GM23338 (cell line): ENCODE measurements around the gene CPXM1. TPM values are rescaled to one million over a fixed set of nuclear protein-coding genes. Genes with fewer than 3 reads are reported as not detected.

Experiments used
- ATAC-seq: fragments of 200-7000 bp; cut with Tn5 transposase; 3 replicates; pipeline ENCODE4 v1.9.1; 2020
- DNase-seq: peaks from one replicate; pipeline ENCODE4 v3.0.0-alpha.2; 2015; ENCODE audit warnings: low spot score
- H2AFZ ChIP-seq: fragments of 200-600 bp; sonication (generic); 2 replicates; pipeline ENCODE4 v1.8.0; 2016; ENCODE audit warnings: antibody characterized with exemption, mild to moderate bottlenecking, moderate library complexity
- H3F3A ChIP-seq: fragments of 200-600 bp; sonication (generic); replicated peaks from 2 replicates; pipeline ENCODE4 v1.8.0; 2017; ENCODE audit warnings: antibody characterized with exemption, mixed run types, low read depth
- H3K27ac ChIP-seq: fragments of 200-600 bp; sonication (generic); 2 replicates; pipeline ENCODE4 v1.6.1; 2016; ENCODE audit warnings: low read depth
- H3K27me3 ChIP-seq: fragments of 200-600 bp; sonication (generic); 2 replicates; pipeline ENCODE4 v1.8.0; 2016; ENCODE audit warnings: mild to moderate bottlenecking, mixed run types, moderate library complexity; ENCODE audit not compliant: insufficient read depth
- H3K36me3 ChIP-seq: fragments of 200-600 bp; sonication (generic); 2 replicates; pipeline ENCODE4 v1.8.0; 2016; ENCODE audit warnings: mild to moderate bottlenecking; ENCODE audit not compliant: insufficient read depth
- H3K4me1 ChIP-seq: fragments of 200-600 bp; sonication (generic); 2 replicates; pipeline ENCODE4 v1.8.0; 2016; ENCODE audit warnings: mild to moderate bottlenecking, moderate library complexity; ENCODE audit not compliant: insufficient read depth
- H3K4me2 ChIP-seq: fragments of 200-600 bp; sonication (generic); 2 replicates; pipeline ENCODE4 v1.7.1; 2017; ENCODE audit warnings: mixed run types
- H3K4me3 ChIP-seq: fragments of 200-600 bp; sonication (generic); 2 replicates; pipeline ENCODE4 v1.6.1; 2016; ENCODE audit warnings: mixed run types
- H3K79me2 ChIP-seq: fragments of 200-600 bp; sonication (generic); replicated peaks from 2 replicates; pipeline ENCODE4 v1.8.0; 2017; ENCODE audit warnings: mild to moderate bottlenecking; ENCODE audit not compliant: insufficient read depth
- H3K9me2 ChIP-seq: fragments of 200-600 bp; sonication (generic); 2 replicates; pipeline ENCODE4 v1.8.0; 2017; ENCODE audit not compliant: insufficient read depth
- H4K20me1 ChIP-seq: fragments of 200-600 bp; sonication (generic); replicated peaks from 2 replicates; pipeline ENCODE4 v1.8.0; 2017; ENCODE audit warnings: mild to moderate bottlenecking; ENCODE audit not compliant: insufficient read depth
- H3K27ac Mint-ChIP-seq: 2 replicates; pipeline ENCODE4 v1.8.0; 2020; ENCODE audit warnings: inconsistent platforms, mild to moderate bottlenecking, moderate library complexity, mixed read lengths
- H3K27me3 Mint-ChIP-seq: 3 replicates; pipeline ENCODE4 v1.8.0; 2022; ENCODE audit warnings: low read depth, mild to moderate bottlenecking, moderate library complexity, mixed read lengths, inconsistent platforms; ENCODE audit not compliant: insufficient read depth, poor library complexity
- H3K36me3 Mint-ChIP-seq: 3 replicates; pipeline ENCODE4 v1.8.0; 2021; ENCODE audit warnings: low read depth, mild to moderate bottlenecking, inconsistent platforms, moderate library complexity, mixed read lengths
- H3K4me1 Mint-ChIP-seq: 3 replicates; pipeline ENCODE4 v1.8.0; 2020; ENCODE audit warnings: mild to moderate bottlenecking, inconsistent platforms, mixed read lengths
- H3K4me3 Mint-ChIP-seq: 3 replicates; pipeline ENCODE4 v1.8.0; 2021; ENCODE audit warnings: moderate library complexity, mild to moderate bottlenecking, inconsistent platforms, mixed read lengths
- H3K9me3 Mint-ChIP-seq: 3 replicates; pipeline ENCODE4 v1.8.0; 2020; ENCODE audit warnings: moderate library complexity, mild to moderate bottlenecking, inconsistent platforms, mixed read lengths
- CTCF ChIP-seq, 2 experiments: fragments of 200-600 bp in 1 of 2; sonication (generic) in 1 of 2; conservative IDR thresholded peaks; 2 replicates each; pipeline versions ENCODE4 v1.5.1 to v1.6.1; 2016 to 2017; ENCODE audit warnings: antibody characterized with exemption in 2 of 2, low read depth in 2 of 2, mild to moderate bottlenecking in 2 of 2, moderate library complexity in 1 of 2
- EZH2 ChIP-seq: fragments of 200-600 bp; sonication (generic); IDR thresholded peaks from one replicate; pipeline ENCODE4 v1.8.0; 2017; ENCODE audit warnings: antibody characterized with exemption, mild to moderate bottlenecking, low read depth; ENCODE audit not compliant: unreplicated experiment
- NANOG ChIP-seq: IDR thresholded peaks from 2 replicates; pipeline ENCODE4 v1.6.1; 2016; ENCODE audit warnings: antibody characterized with exemption, borderline replicate concordance
- POLR2AphosphoS5 ChIP-seq: IDR thresholded peaks from 2 replicates; pipeline ENCODE4 v1.6.1; 2016; ENCODE audit warnings: antibody characterized with exemption, low read depth
- REST ChIP-seq: IDR thresholded peaks from one replicate; pipeline ENCODE4 v1.6.1; 2018; ENCODE audit warnings: antibody characterized with exemption; ENCODE audit not compliant: unreplicated experiment
- ZNF114 ChIP-seq: fragments of 250-450 bp; sonication (Bioruptor Pico); IDR thresholded peaks from 2 replicates; pipeline ENCODE4 v1.5.0; 2020; ENCODE audit warnings: mild to moderate bottlenecking, moderate library complexity
- polyA plus RNA-seq: library from polyadenylated mRNA; unstranded; fragments of >200 nt; fragmentation: Nextera tagmentation; extraction: Ambion mirVana; gene quantifications from 2 replicates; pipeline ENCODE4 v1.2.1, GENCODE V29; 2016
- total RNA-seq: library from RNA; depleted of rRNA; stranded (reverse); fragments of >200 nt; shearing (Covaris generic); gene quantifications from 2 replicates; pipeline ENCODE4 v1.2.3, GENCODE V29; 2014
- TF ChIP-seq, protein P1 (sequence below): IDR thresholded peaks from 2 replicates; pipeline ENCODE4 v1.6.1; 2016; ENCODE audit warnings: antibody characterized with exemption

CPXM1 gene
- total and polyA plus RNA-seq, 2 experiments from 2014 or later = 17.0 to 29.3 TPM

DNA sequence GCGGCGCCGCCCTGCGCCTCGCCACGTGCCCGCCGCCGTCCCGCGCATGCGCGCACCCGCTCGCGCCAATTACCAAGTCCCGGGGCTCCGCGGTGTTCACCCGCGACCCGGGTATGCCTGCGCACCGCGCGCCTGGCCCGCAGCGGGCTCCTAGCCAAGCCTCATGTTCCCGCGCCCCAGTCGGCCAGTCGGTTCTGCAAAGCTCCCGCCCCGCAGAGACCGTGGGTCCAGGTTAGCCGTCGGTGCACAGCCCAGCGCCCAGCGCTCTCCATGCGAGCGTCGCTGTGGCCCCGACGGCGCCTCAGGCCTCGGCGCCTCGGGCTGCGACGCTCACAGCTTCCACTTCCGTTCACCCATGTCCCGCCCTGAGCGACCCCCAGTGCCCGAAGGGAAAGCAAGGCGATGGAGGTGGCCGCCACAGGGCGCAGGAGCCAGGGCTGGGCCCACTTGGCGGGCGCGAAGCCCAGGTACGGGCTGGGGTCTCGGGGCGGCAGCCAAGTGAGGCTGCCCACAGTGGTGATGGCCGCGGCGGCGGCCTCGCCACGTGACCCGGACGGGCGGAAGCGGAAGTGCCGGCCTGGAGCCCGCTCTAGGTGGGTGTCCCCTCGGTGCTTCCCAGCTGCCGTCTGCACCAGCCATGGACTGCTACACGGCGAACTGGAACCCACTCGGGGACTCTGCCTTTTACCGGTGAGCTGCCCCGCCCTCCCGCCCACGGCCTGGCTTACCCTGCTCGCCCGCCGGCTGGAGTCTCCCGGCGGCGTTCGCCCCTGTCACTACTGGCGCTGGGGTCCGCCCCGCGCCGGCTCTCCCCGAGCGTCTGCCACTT, 39.9 kb upstream of the CPXM1 start, which contains the start of the genes PCED1A and VPS16:
PCED1A (minus strand) TSS at position 518 of the 829 bp plus-strand sequence. CDS start 743 bp downstream, outside the sequence.
VPS16 (plus strand) TSS at position 608 of the 829 bp plus-strand sequence; CDS start at position 638, 30 bp downstream.
- Mint-ChIP-seq H3K4me3 (peak within 1 kb of the TSS; percentile 79), H3K36me3 (peaks cover 4% of the 10 kb centered on the region), H3K27ac (no peak within 1 kb of the TSS), H3K4me1 (peaks cover 5% of the 10 kb centered on the region), H3K27me3 (peaks cover 23% of the 10 kb centered on the region), H3K9me3 (peaks cover 5% of the 10 kb centered on the region; the same call in 2 of the 3 replicates)
- H4K20me1 ChIP-seq = no peaks in the 10 kb centered on the region
- peak within 1 kb of the TSS; percentile 93 for H2AFZ ChIP-seq
- peak within 1 kb of the TSS; percentile 80 for H3K4me3 ChIP-seq
- no peaks in the 10 kb centered on the region for H3K79me2 ChIP-seq
- no peaks in the 10 kb centered on the region for H3K9me2 ChIP-seq
- ATAC-seq = peak; percentile 98
- peaks cover 22% of the 10 kb centered on the region for H3K27me3 ChIP-seq
- peak within 1 kb of the TSS; percentile 92 for H3K4me2 ChIP-seq
- no peaks in the 10 kb centered on the region for H3K4me1 ChIP-seq
- no peak within 1 kb of the TSS for H3K27ac ChIP-seq
- H3F3A ChIP-seq = no peaks in the 10 kb centered on the region
- DNase-seq = peak; percentile 89
- H3K36me3 ChIP-seq = no peaks in the 10 kb centered on the region
- no peak for TF ChIP-seq EZH2
- TF ChIP-seq NANOG = no peak
- TF ChIP-seq REST = no peak
- peak; percentile 54; the same call in 1 of the 2 replicates for TF ChIP-seq ZNF114
- TF ChIP-seq POLR2AphosphoS5 = peak; percentile 61
- TF ChIP-seq CTCF (conservative IDR thresholded peaks at IDR 0.05; ENCODE audit: low read depth in 2 of 2) = no peak
- TF ChIP-seq, protein P1, sequence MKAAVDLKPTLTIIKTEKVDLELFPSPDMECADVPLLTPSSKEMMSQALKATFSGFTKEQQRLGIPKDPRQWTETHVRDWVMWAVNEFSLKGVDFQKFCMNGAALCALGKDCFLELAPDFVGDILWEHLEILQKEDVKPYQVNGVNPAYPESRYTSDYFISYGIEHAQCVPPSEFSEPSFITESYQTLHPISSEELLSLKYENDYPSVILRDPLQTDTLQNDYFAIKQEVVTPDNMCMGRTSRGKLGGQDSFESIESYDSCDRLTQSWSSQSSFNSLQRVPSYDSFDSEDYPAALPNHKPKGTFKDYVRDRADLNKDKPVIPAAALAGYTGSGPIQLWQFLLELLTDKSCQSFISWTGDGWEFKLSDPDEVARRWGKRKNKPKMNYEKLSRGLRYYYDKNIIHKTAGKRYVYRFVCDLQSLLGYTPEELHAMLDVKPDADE = peak; percentile 75
